ENCODE data around the gene OPALIN.

OPALIN gene

DNA sequence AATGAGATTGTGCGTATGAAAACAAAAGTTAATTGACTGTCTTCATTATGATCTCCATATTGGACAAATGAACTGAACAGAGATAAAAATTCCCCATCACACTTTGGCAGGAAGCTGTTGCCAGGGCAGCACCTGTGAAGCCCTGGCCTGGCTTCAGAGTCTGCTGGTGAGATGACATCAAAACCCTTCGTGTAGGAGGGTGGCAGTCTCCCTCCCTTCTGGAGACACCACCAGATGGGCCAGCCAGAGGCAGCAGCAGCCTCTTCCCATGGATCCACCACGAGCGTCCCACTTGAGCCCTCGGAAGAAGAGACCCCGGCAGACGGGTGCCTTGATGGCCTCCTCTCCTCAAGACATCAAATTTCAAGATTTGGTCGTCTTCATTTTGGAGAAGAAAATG is 54.6 kb downstream of the OPALIN start, which contains the start of gene DNTT:
TSS of gene DNTT (plus strand) at position 205 of the 400 bp plus-strand sequence. CDS start at position 269, 64 bp downstream.
- TF ChIP-seq EZH2phosphoT487 (IDR thresholded peaks at IDR 0.05; ENCODE audit: borderline replicate concordance), result no peak
- TF ChIP-seq, protein P1, sequence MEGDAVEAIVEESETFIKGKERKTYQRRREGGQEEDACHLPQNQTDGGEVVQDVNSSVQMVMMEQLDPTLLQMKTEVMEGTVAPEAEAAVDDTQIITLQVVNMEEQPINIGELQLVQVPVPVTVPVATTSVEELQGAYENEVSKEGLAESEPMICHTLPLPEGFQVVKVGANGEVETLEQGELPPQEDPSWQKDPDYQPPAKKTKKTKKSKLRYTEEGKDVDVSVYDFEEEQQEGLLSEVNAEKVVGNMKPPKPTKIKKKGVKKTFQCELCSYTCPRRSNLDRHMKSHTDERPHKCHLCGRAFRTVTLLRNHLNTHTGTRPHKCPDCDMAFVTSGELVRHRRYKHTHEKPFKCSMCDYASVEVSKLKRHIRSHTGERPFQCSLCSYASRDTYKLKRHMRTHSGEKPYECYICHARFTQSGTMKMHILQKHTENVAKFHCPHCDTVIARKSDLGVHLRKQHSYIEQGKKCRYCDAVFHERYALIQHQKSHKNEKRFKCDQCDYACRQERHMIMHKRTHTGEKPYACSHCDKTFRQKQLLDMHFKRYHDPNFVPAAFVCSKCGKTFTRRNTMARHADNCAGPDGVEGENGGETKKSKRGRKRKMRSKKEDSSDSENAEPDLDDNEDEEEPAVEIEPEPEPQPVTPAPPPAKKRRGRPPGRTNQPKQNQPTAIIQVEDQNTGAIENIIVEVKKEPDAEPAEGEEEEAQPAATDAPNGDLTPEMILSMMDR (conservative IDR thresholded peaks at IDR 0.05; ENCODE audit: low read length), result no peak
- no peaks in the 10 kb centered on the region for H3K36me3 ChIP-seq (ENCODE audit: insufficient read depth, low read length)
- H3K4me3 ChIP-seq (ENCODE audit: low read length, poor library complexity, severe bottlenecking), result no peak within 1 kb of the TSS
- no peaks in the 10 kb centered on the region for H4K20me1 ChIP-seq (ENCODE audit: insufficient read depth, low read length, poor library complexity, severe bottlenecking)
- H3K9me2 ChIP-seq (replicated peaks; ENCODE audit: low read depth, low read length), result no peaks in the 10 kb centered on the region
- no peaks in the 10 kb centered on the region for H3K79me2 ChIP-seq (ENCODE audit: insufficient read depth, low read length)
- H3K9me3 ChIP-seq (ENCODE audit: insufficient read depth, low read depth, low read length), result no peaks in the 10 kb centered on the region
- H3F3A ChIP-seq (ENCODE audit: low read depth), result no peaks in the 10 kb centered on the region
- no peak within 1 kb of the TSS for H3K9ac ChIP-seq (ENCODE audit: low read depth, low read length, poor library complexity, severe bottlenecking)
- H3K4me2 ChIP-seq (ENCODE audit: low read depth, low read length, poor library complexity, severe bottlenecking), result no peak within 1 kb of the TSS
- H3K27me3 ChIP-seq (ENCODE audit: insufficient read depth, low read length, poor library complexity, severe bottlenecking), result no peaks in the 10 kb centered on the region
- peaks cover 4% of the 10 kb centered on the region for H3K4me1 ChIP-seq (ENCODE audit: insufficient read depth, low read length, poor library complexity, severe bottlenecking)
- no peak within 1 kb of the TSS for H2AFZ ChIP-seq (ENCODE audit: low read length)

DNA sequence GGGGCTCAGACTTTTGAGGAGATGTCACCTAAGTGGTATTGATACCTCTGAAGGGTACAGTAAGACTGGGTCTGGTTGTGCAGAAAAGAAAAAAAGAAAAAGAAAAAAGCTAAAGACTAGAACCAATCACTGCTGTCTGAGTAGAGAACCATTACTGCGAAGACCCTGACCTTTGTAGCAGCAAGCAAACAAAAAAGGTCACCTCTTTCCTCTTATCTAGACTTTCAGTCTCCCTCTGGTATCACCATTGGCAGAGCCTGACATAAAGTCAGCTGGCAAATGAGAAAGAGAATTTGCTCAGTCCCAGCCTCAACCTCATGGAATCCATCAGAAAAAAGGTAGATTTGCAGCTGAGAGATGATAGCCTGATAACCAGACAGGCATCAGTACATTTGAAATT is 57.2 kb downstream of the OPALIN start:
- no peaks in the 10 kb centered on the region for H3K27me3 ChIP-seq (ENCODE audit: insufficient read depth, low read length, poor library complexity, severe bottlenecking)
- H2AFZ ChIP-seq (ENCODE audit: low read length), result no peak overlapping the region
- H3K4me2 ChIP-seq (ENCODE audit: low read depth, low read length, poor library complexity, severe bottlenecking), result no peak overlapping the region

DNA sequence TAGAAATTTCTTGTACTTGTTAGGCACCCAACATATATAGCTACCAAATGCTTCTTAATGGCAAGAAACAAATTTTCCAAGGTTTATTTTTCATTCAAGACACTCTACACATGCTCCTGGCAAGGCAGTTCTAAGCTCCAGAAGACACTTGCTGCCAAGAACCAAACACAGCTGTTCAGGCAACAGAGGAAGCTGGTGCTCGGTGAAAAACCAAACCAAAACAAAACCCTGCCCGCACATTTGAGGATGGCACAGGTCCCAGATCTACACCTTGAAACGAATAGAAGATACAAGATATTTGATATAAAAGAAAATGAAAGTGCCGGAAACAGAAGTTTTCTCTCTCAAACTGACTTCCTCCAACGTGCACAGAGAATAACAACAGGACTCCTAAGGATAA is 59.4 kb downstream of the OPALIN start:
- Histone ChIP-seq H3K9ac (ENCODE audit: low read depth, low read length, poor library complexity, severe bottlenecking) (no peak overlapping the region), H3K36me3 (ENCODE audit: insufficient read depth, low read length) (no peaks in the 10 kb centered on the region), H3K4me3 (ENCODE audit: low read length, poor library complexity, severe bottlenecking) (no peak overlapping the region)

More for the DNA sequence above, 57.2 kb downstream of the OPALIN start:
- TF ChIP-seq, protein P1 (conservative IDR thresholded peaks at IDR 0.05; ENCODE audit: low read length), result no peak
- no peak for TF ChIP-seq EZH2phosphoT487 (IDR thresholded peaks at IDR 0.05; ENCODE audit: borderline replicate concordance)
- Histone ChIP-seq H3K9ac (ENCODE audit: low read depth, low read length, poor library complexity, severe bottlenecking) (no peak overlapping the region), H3K9me2 (replicated peaks; ENCODE audit: low read depth, low read length) (no peaks in the 10 kb centered on the region), H4K20me1 (ENCODE audit: insufficient read depth, low read length, poor library complexity, severe bottlenecking) (no peaks in the 10 kb centered on the region), H3K79me2 (ENCODE audit: insufficient read depth, low read length) (no peaks in the 10 kb centered on the region), H3K4me3 (ENCODE audit: low read length, poor library complexity, severe bottlenecking) (no peak overlapping the region), H3K36me3 (ENCODE audit: insufficient read depth, low read length) (no peaks in the 10 kb centered on the region), H3K4me1 (ENCODE audit: insufficient read depth, low read length, poor library complexity, severe bottlenecking) (peaks cover under 1% of the 10 kb centered on the region), H3F3A (ENCODE audit: low read depth) (no peaks in the 10 kb centered on the region), H3K9me3 (ENCODE audit: insufficient read depth, low read depth, low read length) (no peaks in the 10 kb centered on the region)

More for the DNA sequence above, 59.4 kb downstream of the OPALIN start:
- Histone ChIP-seq H3K79me2 (ENCODE audit: insufficient read depth, low read length) (no peaks in the 10 kb centered on the region), H3K9me3 (ENCODE audit: insufficient read depth, low read depth, low read length) (no peaks in the 10 kb centered on the region), H4K20me1 (ENCODE audit: insufficient read depth, low read length, poor library complexity, severe bottlenecking) (no peaks in the 10 kb centered on the region), H3K4me1 (ENCODE audit: insufficient read depth, low read length, poor library complexity, severe bottlenecking) (no peaks in the 10 kb centered on the region), H3K4me2 (ENCODE audit: low read depth, low read length, poor library complexity, severe bottlenecking) (no peak overlapping the region), H2AFZ (ENCODE audit: low read length) (no peak overlapping the region), H3K27me3 (ENCODE audit: insufficient read depth, low read length, poor library complexity, severe bottlenecking) (no peaks in the 10 kb centered on the region), H3F3A (ENCODE audit: low read depth) (no peaks in the 10 kb centered on the region), H3K9me2 (replicated peaks; ENCODE audit: low read depth, low read length) (no peaks in the 10 kb centered on the region)
- no peak for TF ChIP-seq EZH2phosphoT487 (IDR thresholded peaks at IDR 0.05; ENCODE audit: borderline replicate concordance)
- TF ChIP-seq, protein P1 (conservative IDR thresholded peaks at IDR 0.05; ENCODE audit: low read length), result no peak
